IPS DF 4.7 (cell line): ENCODE measurements around the gene USP16.
"Not testable (repeated sequence)": the region's sequence is repeated elsewhere in the genome, so short reads cannot be mapped to it uniquely, and the experiment has no call there.

Experiments
- DNase-seq: peaks from one replicate; pipeline ENCODE4 v3.0.0-alpha.2; 2013; ENCODE audit warnings: low spot score; ENCODE audit errors: extremely low read depth

USP16 gene

DNA sequence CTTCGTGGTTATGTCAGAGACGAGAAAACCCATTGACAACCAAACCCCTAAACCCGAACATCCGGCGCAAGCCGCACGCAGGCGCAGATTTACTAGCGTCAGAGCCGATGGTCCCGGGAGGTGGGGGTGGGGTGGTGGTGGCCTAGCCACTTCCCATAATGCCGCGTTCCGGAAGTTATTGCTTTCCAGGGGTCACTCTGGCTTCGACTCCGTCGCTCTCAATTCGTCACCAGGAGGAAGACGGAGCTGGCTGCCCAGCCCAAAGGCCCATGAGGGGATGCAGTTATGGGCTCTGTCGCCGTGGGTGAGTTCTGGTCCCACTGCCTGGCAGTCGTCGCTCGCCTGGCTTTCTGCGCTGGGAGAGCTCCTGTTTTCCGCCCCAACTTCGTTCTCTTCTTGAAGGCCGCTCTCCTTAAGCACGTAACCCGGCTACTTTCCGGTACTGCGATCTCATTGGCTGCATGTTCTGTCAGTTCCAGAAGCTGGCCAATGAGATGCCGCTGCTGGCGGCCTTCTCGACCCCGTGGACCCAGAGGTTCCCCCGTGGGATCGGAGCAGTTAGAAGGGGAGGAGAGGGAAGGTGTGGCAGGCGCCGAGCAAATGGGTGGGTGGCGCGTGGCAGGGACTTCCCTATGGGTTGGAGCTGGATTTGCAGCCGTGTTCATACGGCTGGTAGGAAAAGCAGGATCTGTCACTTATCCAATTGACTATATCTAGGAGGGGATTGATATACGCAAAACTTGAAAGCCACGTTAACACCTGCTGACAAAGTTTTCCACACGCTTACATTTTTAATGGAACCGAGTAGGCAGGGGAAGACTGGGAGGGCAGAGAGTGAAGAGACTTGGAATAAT, at the start of gene USP16:
TSS of gene USP16 (plus strand) at position 195 of the 854 bp plus-strand sequence. CDS start 3,246 bp downstream, outside the sequence.
- DNase-seq, result peak; percentile 93

DNA sequence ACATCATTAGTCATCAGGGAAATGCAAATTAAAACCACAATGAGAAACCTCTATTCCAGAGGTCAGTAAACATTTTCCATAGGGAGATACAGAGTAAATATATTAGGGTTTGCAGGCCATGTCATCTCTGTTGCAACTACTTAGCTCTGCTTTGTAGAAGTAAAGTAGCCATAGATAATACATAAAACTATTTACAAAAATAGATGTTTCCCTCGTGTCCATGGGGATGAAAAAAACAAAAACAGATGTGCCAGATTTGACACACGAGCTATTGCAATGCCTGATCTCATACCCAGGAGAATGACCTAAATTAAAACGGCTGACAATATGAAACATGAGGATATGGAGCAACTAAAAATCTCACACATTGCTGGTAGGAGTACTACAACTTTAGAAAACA, 49.1 kb upstream of the USP16 start:
- no peak for DNase-seq

DNA sequence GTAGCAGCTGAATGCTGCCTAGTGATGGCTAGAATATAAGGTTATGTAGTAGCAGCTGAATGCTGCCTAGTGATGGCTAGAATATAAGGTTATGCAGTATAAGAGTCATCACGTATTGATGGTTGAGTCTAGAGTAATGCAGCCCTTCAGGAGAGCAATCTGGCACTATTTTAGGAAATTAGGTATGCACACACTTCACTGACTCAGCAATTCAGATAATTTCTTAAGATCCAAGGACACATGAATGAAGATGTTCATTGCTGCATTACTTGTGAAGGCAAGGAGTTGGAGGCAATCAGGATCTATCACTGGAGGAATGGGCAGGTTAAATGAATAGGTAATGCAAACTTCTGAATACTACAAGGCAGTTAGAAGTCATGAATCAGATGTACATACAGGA, 45.4 kb upstream of the USP16 start:
- no peak for DNase-seq

DNA sequence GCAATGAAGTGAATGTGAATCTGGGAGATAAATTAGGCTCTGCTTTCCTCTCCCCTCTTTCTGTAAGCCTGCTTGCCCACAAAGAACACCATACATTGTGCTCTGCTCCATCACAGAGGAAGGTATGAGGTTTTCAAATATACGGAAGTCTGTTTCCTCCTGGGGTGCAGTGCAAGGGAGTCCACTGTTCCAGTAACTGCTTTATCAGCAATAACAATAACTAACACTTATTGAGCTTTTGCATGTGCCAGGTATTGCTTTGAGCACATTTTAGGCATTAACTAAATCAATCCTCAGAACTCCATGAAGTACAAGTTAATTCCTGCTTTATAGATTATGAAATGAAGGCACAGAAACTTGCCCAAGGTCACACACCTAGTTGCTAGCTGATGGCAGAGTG, 41.8 kb upstream of the USP16 start:
- DNase-seq, result no peak

DNA sequence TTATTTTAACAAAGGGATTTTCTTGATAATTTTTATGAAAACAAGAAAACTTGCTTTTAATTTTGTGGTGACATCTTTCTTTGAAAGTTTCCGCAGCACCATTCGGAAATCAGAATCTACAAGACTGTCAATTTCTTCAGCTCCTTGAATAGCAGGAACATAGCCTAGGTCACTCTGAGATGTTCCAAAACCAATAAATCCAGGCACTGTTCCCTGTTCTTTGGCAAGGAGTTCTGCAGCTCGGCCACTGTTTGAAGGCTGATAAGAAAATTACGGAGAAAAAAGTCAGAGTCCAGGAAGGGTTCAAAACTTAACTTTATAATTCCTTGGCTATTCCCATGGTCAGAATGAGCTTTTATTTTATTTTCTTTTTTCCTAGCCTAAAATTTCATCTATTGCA, 37.8 kb upstream of the USP16 start:
- DNase-seq, result no peak

DNA sequence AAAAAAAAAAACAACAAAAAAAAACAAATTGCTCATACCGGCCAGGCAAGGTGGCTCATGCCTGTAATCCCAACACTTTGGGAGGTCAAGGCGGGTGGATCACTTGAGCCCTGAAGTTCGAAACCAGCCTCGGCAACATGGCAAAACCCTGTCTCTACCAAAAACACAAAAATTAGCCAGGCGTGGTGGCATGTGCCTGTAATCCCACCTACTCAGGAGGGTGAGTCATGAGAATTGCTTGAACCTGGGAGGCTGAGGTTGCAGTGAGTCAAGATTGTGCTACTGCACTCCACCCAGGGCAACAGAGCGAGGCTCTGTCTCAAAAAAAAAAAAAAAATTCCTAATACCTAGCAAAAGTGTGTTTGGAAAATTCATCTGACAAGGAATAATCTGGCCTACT, 36.3 kb upstream of the USP16 start:
- not testable (repeated sequence) for DNase-seq

DNA sequence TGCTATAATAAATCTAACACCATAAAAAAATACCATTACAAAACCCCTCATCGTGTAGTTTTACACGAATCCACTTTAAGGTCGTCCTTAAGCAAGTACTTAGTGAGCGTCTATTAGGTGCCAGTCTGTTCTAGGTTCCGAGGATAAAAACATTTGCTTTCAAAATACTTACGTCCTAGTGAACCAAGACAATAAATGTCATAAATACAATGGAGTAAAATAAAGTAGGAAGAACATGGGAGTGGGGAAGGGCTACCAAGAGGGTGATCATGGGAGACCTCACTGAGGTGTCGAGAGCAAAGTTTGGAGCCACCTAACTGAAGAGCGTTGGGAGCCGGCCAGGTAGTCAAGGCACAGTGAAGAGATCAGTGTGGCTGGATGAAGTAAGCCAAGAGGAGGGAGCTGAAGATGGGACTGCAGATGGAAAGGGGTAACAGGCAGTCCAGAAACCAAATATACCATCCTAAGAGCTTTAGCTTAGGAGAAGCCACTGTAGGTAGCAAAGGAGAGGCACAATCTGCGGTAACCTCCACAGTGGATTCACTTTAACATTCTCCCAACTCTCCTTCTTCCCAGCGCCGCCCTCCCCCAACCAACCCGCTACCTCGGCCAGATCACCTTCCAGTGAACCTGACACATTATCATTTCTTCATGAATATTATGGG, 32.5 kb upstream of the USP16 start:
- no peak for DNase-seq

DNA sequence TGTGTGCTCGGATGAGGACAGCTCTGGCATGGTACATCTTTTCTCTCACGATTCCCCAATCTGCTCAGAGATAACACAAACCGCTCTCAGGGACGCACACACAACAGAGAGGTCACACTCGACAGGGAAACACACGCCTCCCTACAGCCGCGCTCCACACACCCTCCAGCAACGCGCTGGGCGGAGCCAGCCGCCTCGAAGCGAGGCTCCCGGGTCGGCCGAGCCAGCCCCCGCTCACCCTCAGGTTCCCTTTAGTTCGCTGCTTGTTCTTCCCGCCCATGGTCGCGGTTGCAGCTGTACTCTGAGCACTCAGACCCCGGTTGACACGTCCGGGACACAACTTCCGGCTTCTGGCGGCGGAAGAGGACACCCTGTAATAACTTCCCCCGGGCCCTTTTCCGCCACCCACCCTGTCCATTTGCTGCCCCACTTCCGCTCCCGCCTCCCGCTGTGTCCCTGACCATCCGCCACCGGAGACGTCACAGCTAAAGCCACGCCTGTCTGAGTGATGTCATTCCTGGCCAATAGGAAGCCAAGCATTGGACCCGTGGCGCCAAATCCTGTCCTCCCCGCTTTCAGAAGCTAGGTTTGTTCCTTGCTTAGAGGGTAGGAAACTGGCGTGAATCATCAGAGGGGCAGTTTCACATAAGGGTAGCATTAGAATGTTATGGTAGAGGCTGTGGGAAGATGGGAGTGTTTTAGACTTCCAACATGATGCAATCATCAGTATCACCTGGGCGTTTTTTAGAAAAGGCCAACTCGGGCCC, 31.8 kb upstream of the USP16 start, which contains the start of gene LTN1:
TSS of gene LTN1 (minus strand) at position 352 of the 767 bp plus-strand sequence. CDS start at position 280, 72 bp downstream.
- peak; percentile 98 for DNase-seq

DNA sequence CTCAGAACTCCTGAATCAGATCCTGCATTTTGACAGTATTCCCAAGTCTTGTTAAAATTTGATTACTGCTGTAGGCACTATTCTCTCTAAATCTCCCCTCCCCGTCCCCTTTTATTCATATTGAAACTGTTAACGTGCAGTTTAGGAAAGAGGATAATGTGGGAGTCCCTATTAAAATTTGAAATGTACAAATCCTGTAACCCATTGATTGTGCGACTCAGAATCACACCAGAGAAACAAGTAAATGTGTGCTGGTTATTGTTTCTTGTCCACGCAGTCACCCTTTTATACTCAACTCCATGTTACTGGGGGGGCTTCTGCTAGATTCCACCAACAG, 31.2 kb upstream of the USP16 start:
- DNase-seq, result no peak

DNA sequence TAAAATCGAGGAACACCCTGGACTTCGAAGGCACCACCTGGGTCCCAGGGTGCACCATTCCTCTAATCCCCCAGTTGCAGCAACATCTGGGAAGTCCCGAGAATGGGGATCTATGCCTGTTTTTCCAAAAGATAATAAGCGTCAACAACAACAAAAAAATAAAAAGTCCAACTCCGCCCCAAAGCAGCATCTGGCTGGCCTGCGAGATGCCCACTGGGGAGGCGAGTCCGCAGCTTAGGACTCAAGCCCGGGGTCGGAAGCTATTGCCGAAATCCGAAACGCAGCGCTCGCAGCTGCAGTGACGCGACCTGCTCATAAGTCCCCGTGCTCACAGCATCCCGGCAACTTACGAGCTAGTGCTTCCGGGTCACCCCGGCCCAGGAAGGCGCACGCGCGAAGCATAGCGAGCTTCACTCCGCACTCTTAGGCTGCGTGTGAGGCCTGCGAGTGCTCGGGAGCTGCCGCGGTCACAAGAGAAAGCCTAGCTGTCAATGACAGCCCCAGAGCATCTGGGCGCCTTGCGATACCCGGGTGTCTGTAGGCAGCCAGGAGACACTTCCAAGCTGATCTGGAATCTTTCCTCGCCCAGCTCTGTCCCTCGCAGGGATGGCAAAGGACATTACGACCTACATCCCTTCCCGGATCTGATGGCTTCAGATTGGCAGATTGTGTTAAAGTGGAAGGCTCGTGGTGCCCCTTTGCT, 21.9 kb upstream of the USP16 start:
- peak; percentile 91 for DNase-seq

DNA sequence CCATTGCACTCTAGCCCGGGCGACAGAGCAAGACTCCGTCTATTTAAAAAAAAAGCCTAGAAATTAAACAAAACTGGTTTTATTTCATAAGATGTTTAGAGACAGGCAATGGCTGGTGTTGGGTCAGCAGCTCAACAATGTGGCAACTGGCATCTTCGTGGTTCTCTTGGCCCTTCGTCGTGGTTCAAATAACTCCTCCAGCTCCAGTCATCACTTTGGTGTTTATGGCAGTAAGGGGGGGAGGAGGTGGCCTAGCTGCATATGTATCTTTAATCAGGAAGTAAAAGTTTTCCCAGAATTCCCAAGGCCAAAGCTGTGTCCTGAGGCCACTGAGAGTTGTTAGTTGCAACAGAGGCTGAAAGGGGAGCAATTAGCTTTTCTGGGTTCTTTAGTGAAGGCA, 18.8 kb upstream of the USP16 start:
- DNase-seq, result no peak

DNA sequence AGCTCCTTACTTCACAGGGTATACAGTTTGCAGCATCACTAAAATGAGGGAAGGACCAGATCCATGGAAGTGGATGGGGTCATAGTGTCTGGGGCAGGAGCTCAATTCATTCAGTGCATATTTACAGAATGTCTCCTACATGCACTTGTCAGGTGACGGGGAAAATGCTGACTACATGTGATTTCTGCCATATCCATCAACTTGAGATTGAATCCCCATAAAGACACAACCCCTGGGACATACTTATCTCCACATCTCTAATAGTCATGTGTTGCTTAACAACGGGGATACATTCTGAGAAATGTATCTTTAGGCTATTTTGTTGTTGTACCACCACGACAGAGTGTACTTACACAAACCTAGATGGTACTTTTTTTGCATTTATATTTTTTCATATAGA, 17.3 kb upstream of the USP16 start:
- DNase-seq, result no peak

DNA sequence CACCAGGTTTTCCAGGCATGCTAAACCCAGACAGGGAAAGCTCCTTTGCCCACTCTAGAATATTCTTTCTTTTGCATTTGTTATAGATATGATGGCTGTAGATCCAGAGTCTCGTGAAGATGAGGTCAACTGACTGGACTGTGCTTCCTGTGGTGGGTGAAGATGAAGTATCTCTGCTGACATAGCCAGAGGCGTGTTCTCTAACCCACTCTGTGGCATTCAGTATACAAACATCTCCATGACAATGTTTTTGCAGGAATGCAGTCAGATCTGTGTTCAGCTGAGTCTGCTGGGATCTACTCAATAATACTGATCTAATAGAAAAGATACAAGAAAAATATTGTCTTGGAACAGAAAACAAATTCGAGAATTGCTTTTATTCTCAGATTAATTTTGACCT, 16.7 kb upstream of the USP16 start:
- DNase-seq, result no peak

DNA sequence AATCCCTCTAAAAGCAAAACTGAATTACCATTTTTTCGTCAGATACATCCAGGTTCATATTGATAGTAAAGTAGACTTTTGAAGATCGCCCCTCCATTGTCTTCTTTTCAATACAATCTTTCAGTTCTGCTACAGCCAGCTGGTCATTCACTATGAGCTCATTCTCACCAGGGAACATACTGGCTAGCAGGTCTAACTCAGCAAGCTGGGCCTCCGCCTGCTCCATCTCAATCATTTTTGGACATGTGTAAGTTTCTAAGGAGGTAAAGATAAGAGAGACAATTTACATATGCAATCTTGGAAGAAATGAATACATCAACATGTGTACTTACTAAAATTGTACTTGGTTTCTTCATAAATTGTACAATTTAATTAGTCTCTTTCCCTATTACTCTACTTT, 16.1 kb upstream of the USP16 start:
- DNase-seq, result no peak

DNA sequence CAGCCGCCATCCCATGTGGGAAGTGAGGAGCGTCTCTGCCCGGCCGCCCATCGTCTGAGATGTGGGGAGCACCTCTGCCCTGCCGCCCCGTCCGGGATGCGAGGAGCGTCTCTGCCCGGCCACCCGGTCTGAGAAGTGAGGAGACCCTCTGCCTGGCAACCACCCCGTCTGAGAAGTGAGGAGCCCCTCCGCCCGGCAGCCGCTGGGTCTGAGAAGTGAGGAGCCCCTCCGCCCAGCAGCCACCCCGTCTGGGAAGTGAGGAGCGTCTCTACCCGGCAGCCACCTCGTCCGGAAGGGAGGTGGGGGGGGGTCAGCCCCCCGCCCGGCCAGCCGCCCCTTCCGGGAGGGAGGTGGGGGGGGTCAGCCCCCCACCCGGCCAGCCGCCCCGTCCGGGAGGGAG, 13.2 kb upstream of the USP16 start:
- DNase-seq, result not testable (repeated sequence)

DNA sequence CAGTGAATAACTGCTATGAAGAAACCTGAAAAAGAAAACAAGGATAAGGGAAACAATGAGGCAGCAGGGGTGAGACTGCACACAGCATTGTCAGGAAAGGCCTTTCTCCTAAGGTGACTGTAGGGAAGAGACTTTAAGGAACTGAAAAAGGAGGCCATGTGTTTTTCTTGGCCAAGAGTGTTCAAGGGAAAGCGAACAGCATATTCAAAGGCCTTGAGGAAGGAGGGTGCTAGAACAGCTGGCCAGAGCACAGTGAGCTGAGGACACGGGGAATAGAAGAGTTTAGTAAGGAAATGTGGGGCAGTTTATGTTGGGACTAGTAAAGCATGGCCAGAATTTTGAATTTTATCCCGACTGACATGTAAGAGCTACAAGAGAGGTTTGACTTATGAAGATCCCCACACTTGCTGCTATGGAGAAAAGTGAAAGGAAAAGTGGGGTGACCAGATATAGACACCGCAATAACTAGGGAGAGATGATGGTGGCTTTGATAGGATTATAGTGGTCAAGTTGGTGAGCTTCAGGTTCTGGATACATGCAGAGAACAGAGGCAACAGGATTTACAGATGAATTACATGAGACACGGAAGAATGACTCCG, 6.7 kb upstream of the USP16 start:
- no peak for DNase-seq

DNA sequence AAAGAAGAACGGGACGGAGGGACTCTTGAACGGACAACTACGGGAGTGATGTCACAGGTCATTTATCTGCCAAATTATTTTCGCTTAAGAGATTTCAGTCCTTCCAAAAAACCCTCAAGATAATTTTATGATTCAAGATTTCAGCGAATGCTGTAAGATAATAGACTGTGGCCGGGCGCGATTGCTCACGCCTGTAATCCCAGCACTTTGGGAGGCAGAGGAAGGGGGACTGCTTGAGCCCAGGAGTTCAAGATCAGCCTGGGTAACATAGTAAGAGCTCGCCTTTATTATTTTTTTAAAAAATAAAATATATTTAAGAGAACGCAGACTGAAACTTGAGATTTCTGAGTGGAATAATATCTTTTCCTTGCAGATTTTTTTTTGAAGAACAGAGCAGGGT, 5.9 kb upstream of the USP16 start:
- no peak for DNase-seq

DNA sequence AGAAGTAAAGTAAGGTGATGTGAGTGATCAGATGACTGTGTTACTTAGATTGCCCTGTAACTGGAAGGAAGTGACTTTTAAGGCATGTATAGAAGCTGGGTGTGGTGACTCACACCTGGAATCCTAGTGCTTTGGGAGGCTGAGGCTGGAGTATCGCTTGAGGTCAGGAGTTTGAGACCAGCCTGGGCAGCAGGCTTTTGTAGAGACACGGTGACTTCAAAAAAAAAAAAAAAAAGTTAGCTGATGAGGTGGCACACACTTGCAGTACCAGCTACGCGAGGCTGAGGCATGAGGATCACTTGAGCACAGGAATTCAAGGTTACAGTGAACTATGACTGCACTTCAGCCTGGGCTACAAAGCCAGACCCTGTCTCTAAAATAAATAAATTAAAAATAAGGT, 2.3 kb upstream of the USP16 start:
- DNase-seq, result no peak

DNA sequence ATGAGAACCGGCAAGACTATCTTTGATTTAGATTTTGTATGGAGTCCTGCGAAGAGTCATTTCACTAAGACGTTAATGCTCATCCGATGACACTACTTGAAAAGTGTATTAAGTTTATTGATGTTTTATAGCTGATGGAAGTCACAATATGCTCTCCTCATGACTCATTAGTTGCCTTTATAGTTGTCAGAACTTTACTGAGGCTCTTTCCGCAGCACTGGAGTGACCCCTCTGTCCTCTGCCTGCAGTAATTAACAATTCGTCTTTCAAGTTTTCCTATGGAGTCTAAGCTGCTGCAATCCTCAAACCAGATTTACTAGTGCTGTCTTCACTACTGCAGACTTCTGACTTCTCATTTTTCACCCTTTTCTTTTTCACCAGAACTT, 853 bp downstream of the USP16 start:
- no peak for DNase-seq

DNA sequence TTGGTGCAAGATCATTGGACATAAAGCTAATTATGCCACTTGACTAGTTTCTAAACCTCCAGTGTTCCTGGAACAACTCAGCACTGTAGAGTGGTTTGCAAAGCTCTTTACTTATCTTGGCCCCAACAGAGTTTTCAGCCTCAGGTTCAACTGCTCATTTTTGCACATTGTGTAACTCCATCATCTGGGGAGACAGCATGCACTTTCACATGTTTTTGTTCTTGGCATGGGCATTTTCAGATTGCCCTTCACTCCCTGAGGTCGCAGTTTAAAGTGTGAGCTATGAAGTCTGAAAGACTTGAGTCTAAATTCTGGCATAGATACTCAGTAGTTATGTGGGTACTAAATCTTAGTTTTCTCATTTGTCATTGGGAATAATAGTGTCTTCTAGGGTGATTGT, 5.1 kb downstream of the USP16 start:
- DNase-seq, result no peak

DNA sequence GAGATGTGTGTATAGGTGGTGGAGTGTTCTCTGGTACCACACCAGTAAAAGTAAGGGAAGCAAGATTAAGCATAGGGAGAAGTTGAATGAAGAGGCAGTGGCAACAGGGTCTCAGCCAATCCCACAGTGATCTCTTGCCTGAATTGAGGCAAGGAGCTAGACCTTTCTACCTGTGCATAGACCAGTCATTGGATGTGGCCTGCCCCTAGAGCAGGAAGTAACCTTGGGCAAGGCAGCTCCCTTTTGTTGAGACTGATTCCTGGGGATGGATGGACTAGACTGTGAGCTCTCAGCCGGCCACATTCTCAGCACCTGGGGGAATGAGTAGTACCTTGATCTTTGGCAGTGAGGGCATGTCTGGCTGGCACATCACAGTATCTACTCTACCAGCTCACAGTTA, 6.4 kb downstream of the USP16 start:
- no peak for DNase-seq
